Suprapubic skin (tissue), 4 donors: Measurements from ENCODE around the gene RPLP2. TPM values are rescaled to one million over a fixed set of nuclear protein-coding genes. Genes with fewer than 3 reads are reported as not detected.

Experiments used
- DNase-seq, 2 donors: peaks; one replicate each; pipeline ENCODE4 v3.0.0-alpha.2; 2019; ENCODE audit warnings: low spot score in 2 of 2
- H3K27ac ChIP-seq: fragments of 200-600 bp; sonication (generic); one replicate; pipeline ENCODE4 v1.5.1; 2019
- H3K27me3 ChIP-seq: fragments of 200-600 bp; sonication (generic); one replicate; pipeline ENCODE4 v1.5.1; 2019
- H3K36me3 ChIP-seq: fragments of 200-600 bp; sonication (generic); one replicate; pipeline ENCODE4 v1.5.1; 2019
- H3K4me1 ChIP-seq: fragments of 200-600 bp; sonication (generic); one replicate; pipeline ENCODE4 v1.5.1; 2019
- H3K4me3 ChIP-seq: fragments of 200-600 bp; sonication (generic); one replicate; pipeline ENCODE4 v1.5.1; 2019; ENCODE audit warnings: mild to moderate bottlenecking
- H3K9me3 ChIP-seq: fragments of 200-600 bp; sonication (generic); one replicate; pipeline ENCODE4 v1.5.1; 2019
- CTCF ChIP-seq, 2 donors: fragments of 200-600 bp in 1 of 2; fragments of 450-650 bp in 1 of 2; sonication (generic) in 1 of 2; IDR thresholded peaks; one replicate each; pipeline ENCODE4 v1.5.1; 2016 to 2019; ENCODE audit warnings: antibody characterized with exemption in 2 of 2, mild to moderate bottlenecking in 1 of 2, moderate library complexity in 1 of 2
- EP300 ChIP-seq: sonication (generic); formaldehyde crosslinking; IDR thresholded peaks from one replicate; pipeline ENCODE4 v1.6.1; 2017; ENCODE audit warnings: antibody characterized with exemption
- POLR2A ChIP-seq, 2 donors: fragments of 450-650 bp; IDR thresholded peaks; one replicate each; pipeline ENCODE4 v1.6.1; 2017; ENCODE audit warnings: antibody characterized with exemption in 2 of 2, mild to moderate bottlenecking in 2 of 2, moderate library complexity in 2 of 2
- POLR2AphosphoS5 ChIP-seq, 3 donors: sonication (generic); formaldehyde crosslinking; IDR thresholded peaks; one replicate each; pipeline ENCODE4 v1.6.1; 2017; ENCODE audit warnings: antibody characterized with exemption in 3 of 3
- whole genome bisulfite sequencing: methylation state at CpG from one replicate; pipeline ENCODE4 v1.1.5; 2018; 5-methylcytosine and 5-hydroxymethylcytosine counted together
- total RNA-seq, 4 donors: library from RNA; depleted of rRNA; stranded (reverse); fragments of >200 nt; gene quantifications; one replicate each; pipeline ENCODE4 v1.1.0, GENCODE V29; 2016

Gene RPLP2
- total RNA-seq, 4 donors from 2014 or later, result 692 to 1,129 (median 991) TPM

- Histone ChIP-seq H3K4me1 (peaks cover 77% of the 10 kb centered on the region), H3K27ac (peak within 1 kb of the TSS; percentile 97), H3K27me3 (no peaks in the 10 kb centered on the region), H3K9me3 (no peaks in the 10 kb centered on the region), H3K36me3 (peaks cover 30% of the 10 kb centered on the region), H3K4me3 (peak within 1 kb of the TSS; percentile 87)
- TF ChIP-seq POLR2AphosphoS5 (IDR thresholded peaks at IDR 0.05) (peak; percentile 30 to 95 (median 56)), POLR2A (IDR thresholded peaks at IDR 0.05) (peak; percentile 75 to 91), CTCF (IDR thresholded peaks at IDR 0.05) (no peak)
- WGBS, result no CpG with 5 or more reads among the region's 87 CpGs
- peak; percentile 95 to 98 for DNase-seq
Observed at GRCh38 chr11:842370-843002, 32.7 kb downstream of the RPLP2 start, which contains the start of the genes POLR2L and TSPAN4. Gene POLR2L (minus strand): TSS chr11:842529. CDS start chr11:842508, 21 bp downstream. Gene TSPAN4 (plus strand): TSS chr11:842852. CDS start chr11:850305, 7,453 bp downstream.

GRCh38 chr11:843086-843734 is 33.4 kb downstream of the RPLP2 start:
- peaks cover 84% of the 10 kb centered on the region for H3K4me1 ChIP-seq
- H3K27me3 ChIP-seq, result no peaks in the 10 kb centered on the region
- H3K36me3 ChIP-seq, result peaks cover 22% of the 10 kb centered on the region
- peak overlapping the region; percentile 87 for H3K4me3 ChIP-seq
- peak overlapping the region; percentile 97 for H3K27ac ChIP-seq
- H3K9me3 ChIP-seq, result no peaks in the 10 kb centered on the region
- 0% methylated on average over 16 of the region's 53 CpGs for WGBS
- DNase-seq, result no peak
- TF ChIP-seq CTCF (IDR thresholded peaks at IDR 0.05) (peak in 1 of 2 donors; percentile 11), POLR2AphosphoS5 (IDR thresholded peaks at IDR 0.05) (no peak)

- TF ChIP-seq POLR2A (IDR thresholded peaks at IDR 0.05) (peak in 1 of 2 donors; percentile 60), EP300 (no peak), POLR2AphosphoS5 (IDR thresholded peaks at IDR 0.05) (peak; percentile 62 to 90 (median 89))
- 0% methylated on average over 4 of the region's 25 CpGs for WGBS
Observed at GRCh38 chr11:843818-844692, 34.3 kb downstream of the RPLP2 start.

GRCh38 chr11:844693-845644 is 35.2 kb downstream of the RPLP2 start:
- Histone ChIP-seq H3K27ac (peak overlapping the region; percentile 97), H3K36me3 (peaks cover 5% of the 10 kb centered on the region), H3K27me3 (peaks cover 9% of the 10 kb centered on the region), H3K9me3 (no peaks in the 10 kb centered on the region), H3K4me3 (peak overlapping the region; percentile 87), H3K4me1 (peaks cover 87% of the 10 kb centered on the region)
- WGBS, result 7% methylated on average over 14 of the region's 31 CpGs
- peak; percentile 96 to 98 for DNase-seq
- TF ChIP-seq EP300 (no peak), POLR2AphosphoS5 (IDR thresholded peaks at IDR 0.05) (peak in 2 of 3 donors; percentile 34 to 40), POLR2A (IDR thresholded peaks at IDR 0.05) (no peak), CTCF (IDR thresholded peaks at IDR 0.05) (no peak)

More at GRCh38 chr11:843818-844692, 34.3 kb downstream of the RPLP2 start:
- peaks cover 14% of the 10 kb centered on the region for H3K36me3 ChIP-seq
- H3K27ac ChIP-seq, result peak overlapping the region; percentile 97
- peak; percentile 97 to 98 for DNase-seq
- H3K4me3 ChIP-seq, result peak overlapping the region; percentile 87
- H3K4me1 ChIP-seq, result peaks cover 88% of the 10 kb centered on the region
- no peaks in the 10 kb centered on the region for H3K9me3 ChIP-seq
- peaks cover 3% of the 10 kb centered on the region for H3K27me3 ChIP-seq
